ENCODE data around the gene TPP1.

TPP1 gene

GRCh38 chr11:6606471-6607189 lies 12.6 kb downstream of the TPP1 start:
- H3K27ac Mint-ChIP-seq = peak overlapping the region in 2 of 3 experiments; percentile 97 to 99
- H3K36me3 Mint-ChIP-seq (ENCODE audit: low read depth) = peaks cover 30% of the 10 kb centered on the region
- no peaks in the 10 kb centered on the region for H3K27me3 Mint-ChIP-seq (ENCODE audit: low read depth)
- H3K4me3 Mint-ChIP-seq = peak overlapping the region in 2 of 3 experiments; percentile 73 to 79
- TF ChIP-seq CTCF (IDR thresholded peaks at IDR 0.05; ENCODE audit: unreplicated experiment in 3 of 3) = no peak
- H3K9me3 Mint-ChIP-seq = no peaks in the 10 kb centered on the region
- peaks cover 20% of the 10 kb centered on the region for H3K4me1 Mint-ChIP-seq

- peaks cover 20% of the 10 kb centered on the region for H3K4me1 Mint-ChIP-seq
- no peak for TF ChIP-seq CTCF (IDR thresholded peaks at IDR 0.05; ENCODE audit: unreplicated experiment in 3 of 3)
- no peaks in the 10 kb centered on the region for H3K27me3 Mint-ChIP-seq (ENCODE audit: low read depth)
- peaks cover 26% of the 10 kb centered on the region for H3K36me3 Mint-ChIP-seq (ENCODE audit: low read depth)
- H3K27ac Mint-ChIP-seq = no peak overlapping the region
- no peaks in the 10 kb centered on the region for H3K9me3 Mint-ChIP-seq
- H3K4me3 Mint-ChIP-seq = no peak overlapping the region
Observed at GRCh38 chr11:6604790-6605189, 14.4 kb downstream of the TPP1 start.

GRCh38 chr11:6604081-6604626 lies 15.1 kb downstream of the TPP1 start:
- Mint-ChIP-seq H3K27me3 (ENCODE audit: low read depth) (no peaks in the 10 kb centered on the region), H3K9me3 (no peaks in the 10 kb centered on the region), H3K36me3 (ENCODE audit: low read depth) (peaks cover 26% of the 10 kb centered on the region), H3K27ac (no peak overlapping the region), H3K4me1 (peaks cover 20% of the 10 kb centered on the region), H3K4me3 (no peak overlapping the region)
- TF ChIP-seq CTCF (IDR thresholded peaks at IDR 0.05; ENCODE audit: unreplicated experiment in 3 of 3) = no peak

- no peaks in the 10 kb centered on the region for H3K9me3 Mint-ChIP-seq
- no peak within 1 kb of the TSS for H3K4me3 Mint-ChIP-seq
- H3K27me3 Mint-ChIP-seq (ENCODE audit: low read depth) = no peaks in the 10 kb centered on the region
- TF ChIP-seq CTCF (IDR thresholded peaks at IDR 0.05; ENCODE audit: unreplicated experiment in 3 of 3) = peak in 2 of 3 experiments; percentile 9 to 20
- H3K27ac Mint-ChIP-seq = no peak within 1 kb of the TSS
- H3K36me3 Mint-ChIP-seq (ENCODE audit: low read depth) = peaks cover 25% of the 10 kb centered on the region
- peaks cover 20% of the 10 kb centered on the region for H3K4me1 Mint-ChIP-seq
Observed at GRCh38 chr11:6603287-6604080, 15.7 kb downstream of the TPP1 start, which contains the start of the genes ILK and RRP8. ILK (plus strand) TSS chr11:6603774; CDS start chr11:6604272, 498 bp downstream. RRP8 (minus strand) TSS chr11:6603616; CDS start chr11:6603502, 114 bp downstream.

- Mint-ChIP-seq H3K27ac (no peak overlapping the region), H3K4me1 (peaks cover 16% of the 10 kb centered on the region), H3K4me3 (no peak overlapping the region), H3K9me3 (no peaks in the 10 kb centered on the region), H3K36me3 (ENCODE audit: low read depth) (peaks cover 29% of the 10 kb centered on the region), H3K27me3 (ENCODE audit: low read depth) (no peaks in the 10 kb centered on the region)
- no peak for TF ChIP-seq CTCF (IDR thresholded peaks at IDR 0.05; ENCODE audit: unreplicated experiment in 3 of 3)
Observed at GRCh38 chr11:6602096-6602940, 16.9 kb downstream of the TPP1 start.
